SK-N-SH treated with all-trans-retinoic acid at 6 μM for 48 hours (cell line): Measurements from ENCODE around the gene MEIG1.
A peak's percentile ranks its signal among the peaks of the same experiment; 100 is the strongest.

Experiments
- ATAC-seq: fragments of 200-7000 bp; cut with Tn5 transposase; 3 replicates; pipeline ENCODE4 v1.9.1; 2020; ENCODE audit warnings: mild to moderate bottlenecking, moderate library complexity
- ARNTL ChIP-seq: fragments of 450-650 bp; formaldehyde crosslinking; IDR thresholded peaks from 2 replicates; pipeline ENCODE4 v1.5.0; 2020; ENCODE audit warnings: low read depth, mild to moderate bottlenecking, moderate library complexity, borderline replicate concordance
- BACH2 ChIP-seq: fragments of 250-450 bp; sonication (Bioruptor Pico); IDR thresholded peaks from 2 replicates; pipeline ENCODE4 v1.9.0; 2021; ENCODE audit warnings: mild to moderate bottlenecking, borderline replicate concordance
- CSDC2 ChIP-seq: fragments of 250-450 bp; sonication (Bioruptor Pico); IDR thresholded peaks from 2 replicates; pipeline ENCODE4 v1.5.0; 2020; ENCODE audit warnings: mild to moderate bottlenecking, moderate library complexity
- ESRRG ChIP-seq: fragments of 250-450 bp; sonication (Bioruptor Pico); IDR thresholded peaks from 2 replicates; pipeline ENCODE4 v1.6.1; 2021; ENCODE audit warnings: mild to moderate bottlenecking
- GLIS3 ChIP-seq: fragments of 250-450 bp; sonication (Bioruptor Pico); IDR thresholded peaks from 2 replicates; pipeline ENCODE4 v1.5.0; 2020; ENCODE audit warnings: mild to moderate bottlenecking, moderate library complexity
- ISL1 ChIP-seq: fragments of 250-450 bp; sonication (Bioruptor Pico); IDR thresholded peaks from 2 replicates; pipeline ENCODE4 v2.1.2; 2022; ENCODE audit warnings: mild to moderate bottlenecking, moderate library complexity
- PATZ1 ChIP-seq: fragments of 250-450 bp; sonication (Bioruptor Pico); IDR thresholded peaks from 2 replicates; pipeline ENCODE4 v1.8.0; 2020; ENCODE audit warnings: mild to moderate bottlenecking, moderate library complexity, borderline replicate concordance
- PPARA ChIP-seq: fragments of 250-450 bp; sonication (Bioruptor Pico); IDR thresholded peaks from 2 replicates; pipeline ENCODE4 v1.5.0; 2020; ENCODE audit warnings: mild to moderate bottlenecking, borderline replicate concordance
- RARB ChIP-seq: fragments of 250-450 bp; sonication (Bioruptor Pico); IDR thresholded peaks from 2 replicates; pipeline ENCODE4 v1.8.0; 2021; ENCODE audit warnings: mild to moderate bottlenecking, moderate library complexity
- SNAI2 ChIP-seq: fragments of 250-450 bp; sonication (Bioruptor Pico); IDR thresholded peaks from 2 replicates; pipeline ENCODE4 v1.5.0; 2020; ENCODE audit warnings: mild to moderate bottlenecking, moderate library complexity
- TCF4 ChIP-seq: fragments of 250-450 bp; sonication (Bioruptor Pico); IDR thresholded peaks from 2 replicates; pipeline ENCODE4 v1.8.0; 2021; ENCODE audit warnings: mild to moderate bottlenecking, moderate library complexity, borderline replicate concordance
- TOX ChIP-seq: fragments of 250-450 bp; sonication (Bioruptor Pico); IDR thresholded peaks from 2 replicates; pipeline ENCODE4 v1.8.0; 2021; ENCODE audit warnings: mild to moderate bottlenecking, moderate library complexity, borderline replicate concordance
- ZC3H10 ChIP-seq: fragments of 250-450 bp; sonication (Bioruptor Pico); IDR thresholded peaks from 2 replicates; pipeline ENCODE4 v1.5.1; 2021; ENCODE audit warnings: mild to moderate bottlenecking, moderate library complexity
- ZFP3 ChIP-seq: fragments of 250-450 bp; sonication (Bioruptor Pico); IDR thresholded peaks from 2 replicates; pipeline ENCODE4 v1.5.0; 2020; ENCODE audit warnings: mild to moderate bottlenecking, moderate library complexity
- ZNF565 ChIP-seq: fragments of 450-650 bp; formaldehyde crosslinking; conservative IDR thresholded peaks from 2 replicates; pipeline ENCODE4 v1.5.0; 2020; ENCODE audit warnings: low read depth, mild to moderate bottlenecking, moderate library complexity
- ZNF70 ChIP-seq: fragments of 450-650 bp; formaldehyde crosslinking; IDR thresholded peaks from 2 replicates; pipeline ENCODE4 v1.5.0; 2020; ENCODE audit warnings: mild to moderate bottlenecking, moderate library complexity
- ZNF8 ChIP-seq: fragments of 450-650 bp; formaldehyde crosslinking; IDR thresholded peaks from 2 replicates; pipeline ENCODE4 v1.5.0; 2020; ENCODE audit warnings: mild to moderate bottlenecking, moderate library complexity
- TF ChIP-seq, protein P1 (sequence below): fragments of 250-450 bp; sonication (Bioruptor Pico); IDR thresholded peaks from 2 replicates; pipeline ENCODE4 v1.5.0; 2020; ENCODE audit warnings: mild to moderate bottlenecking, moderate library complexity
- TF ChIP-seq, protein P2 (sequence below): fragments of 250-450 bp; sonication (Bioruptor Pico); IDR thresholded peaks from 2 replicates; pipeline ENCODE4 v1.5.1; 2021; ENCODE audit warnings: mild to moderate bottlenecking, moderate library complexity

The MEIG1 gene

GRCh38 chr10:14954001-14954770, 5.0 kb upstream of the MEIG1 start, which contains the start of gene DCLRE1C:
Gene DCLRE1C, minus strand, starts transcription at chr10:14954096. Its CDS starts 86 bp downstream, at chr10:14954010.
- TF ChIP-seq PPARA (CRISPR knock-in tag) (no peak), PATZ1 (CRISPR knock-in tag) (no peak), ZC3H10 (CRISPR knock-in tag) (no peak), RARB (CRISPR knock-in tag) (no peak), SNAI2 (CRISPR knock-in tag) (no peak), BACH2 (CRISPR knock-in tag) (no peak), ZNF70 (CRISPR knock-in tag) (no peak), GLIS3 (CRISPR knock-in tag) (0 out of 2 replicates have a peak, but pooled peaks have one; percentile 29), ARNTL (no peak), ZNF565 (CRISPR knock-in tag) (no peak), ZFP3 (CRISPR knock-in tag) (no peak)
- TF ChIP-seq, protein P1, sequence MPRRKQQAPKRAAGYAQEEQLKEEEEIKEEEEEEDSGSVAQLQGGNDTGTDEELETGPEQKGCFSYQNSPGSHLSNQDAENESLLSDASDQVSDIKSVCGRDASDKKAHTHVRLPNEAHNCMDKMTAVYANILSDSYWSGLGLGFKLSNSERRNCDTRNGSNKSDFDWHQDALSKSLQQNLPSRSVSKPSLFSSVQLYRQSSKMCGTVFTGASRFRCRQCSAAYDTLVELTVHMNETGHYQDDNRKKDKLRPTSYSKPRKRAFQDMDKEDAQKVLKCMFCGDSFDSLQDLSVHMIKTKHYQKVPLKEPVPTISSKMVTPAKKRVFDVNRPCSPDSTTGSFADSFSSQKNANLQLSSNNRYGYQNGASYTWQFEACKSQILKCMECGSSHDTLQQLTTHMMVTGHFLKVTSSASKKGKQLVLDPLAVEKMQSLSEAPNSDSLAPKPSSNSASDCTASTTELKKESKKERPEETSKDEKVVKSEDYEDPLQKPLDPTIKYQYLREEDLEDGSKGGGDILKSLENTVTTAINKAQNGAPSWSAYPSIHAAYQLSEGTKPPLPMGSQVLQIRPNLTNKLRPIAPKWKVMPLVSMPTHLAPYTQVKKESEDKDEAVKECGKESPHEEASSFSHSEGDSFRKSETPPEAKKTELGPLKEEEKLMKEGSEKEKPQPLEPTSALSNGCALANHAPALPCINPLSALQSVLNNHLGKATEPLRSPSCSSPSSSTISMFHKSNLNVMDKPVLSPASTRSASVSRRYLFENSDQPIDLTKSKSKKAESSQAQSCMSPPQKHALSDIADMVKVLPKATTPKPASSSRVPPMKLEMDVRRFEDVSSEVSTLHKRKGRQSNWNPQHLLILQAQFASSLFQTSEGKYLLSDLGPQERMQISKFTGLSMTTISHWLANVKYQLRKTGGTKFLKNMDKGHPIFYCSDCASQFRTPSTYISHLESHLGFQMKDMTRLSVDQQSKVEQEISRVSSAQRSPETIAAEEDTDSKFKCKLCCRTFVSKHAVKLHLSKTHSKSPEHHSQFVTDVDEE (CRISPR knock-in tag), result peak; percentile 15; the same call in 1 of the 2 replicates
- peak; percentile 98 for ATAC-seq

GRCh38 chr10:14954934-14955333, 4.3 kb upstream of the MEIG1 start:
- no peak for ATAC-seq
- no peak for TF ChIP-seq CSDC2 (CRISPR knock-in tag)
- TF ChIP-seq TOX, result no peak
- TF ChIP-seq ZC3H10 (CRISPR knock-in tag), result no peak
- TF ChIP-seq BACH2 (CRISPR knock-in tag), result no peak
- TF ChIP-seq, protein P1 (CRISPR knock-in tag), result no peak
- TF ChIP-seq SNAI2 (CRISPR knock-in tag), result no peak
- no peak for TF ChIP-seq GLIS3 (CRISPR knock-in tag)
- TF ChIP-seq ZNF565 (CRISPR knock-in tag), result no peak

DNA sequence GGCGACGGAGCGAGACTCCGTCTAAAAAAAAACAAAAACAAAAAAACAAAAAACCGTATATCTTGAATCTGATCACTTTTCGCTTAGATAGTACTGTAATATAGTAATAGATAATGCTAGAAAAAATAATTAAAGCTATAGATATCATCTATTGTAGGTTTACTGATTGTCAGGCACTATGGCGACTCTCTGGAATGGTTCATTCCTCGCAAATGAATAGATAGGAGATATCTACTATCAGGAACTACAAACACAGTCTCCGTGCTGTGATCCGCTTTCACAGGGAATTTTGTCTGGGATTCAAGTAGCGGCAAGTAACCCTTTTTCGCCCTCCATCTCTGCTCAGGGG, 342 bp upstream of the MEIG1 start:
- no peak for TF ChIP-seq ZNF8
- TF ChIP-seq, protein P2, sequence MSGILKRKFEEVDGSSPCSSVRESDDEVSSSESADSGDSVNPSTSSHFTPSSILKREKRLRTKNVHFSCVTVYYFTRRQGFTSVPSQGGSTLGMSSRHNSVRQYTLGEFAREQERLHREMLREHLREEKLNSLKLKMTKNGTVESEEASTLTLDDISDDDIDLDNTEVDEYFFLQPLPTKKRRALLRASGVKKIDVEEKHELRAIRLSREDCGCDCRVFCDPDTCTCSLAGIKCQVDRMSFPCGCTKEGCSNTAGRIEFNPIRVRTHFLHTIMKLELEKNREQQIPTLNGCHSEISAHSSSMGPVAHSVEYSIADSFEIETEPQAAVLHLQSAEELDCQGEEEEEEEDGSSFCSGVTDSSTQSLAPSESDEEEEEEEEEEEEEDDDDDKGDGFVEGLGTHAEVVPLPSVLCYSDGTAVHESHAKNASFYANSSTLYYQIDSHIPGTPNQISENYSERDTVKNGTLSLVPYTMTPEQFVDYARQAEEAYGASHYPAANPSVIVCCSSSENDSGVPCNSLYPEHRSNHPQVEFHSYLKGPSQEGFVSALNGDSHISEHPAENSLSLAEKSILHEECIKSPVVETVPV (CRISPR knock-in tag), result no peak
- TF ChIP-seq PPARA (CRISPR knock-in tag), result no peak
- no peak for TF ChIP-seq ESRRG (CRISPR knock-in tag)
- no peak for TF ChIP-seq ZNF70 (CRISPR knock-in tag)
- no peak for TF ChIP-seq TCF4 (CRISPR knock-in tag)
- no peak for TF ChIP-seq ISL1
- TF ChIP-seq TOX, result no peak
- TF ChIP-seq BACH2 (CRISPR knock-in tag), result no peak
- TF ChIP-seq ZNF565 (CRISPR knock-in tag), result no peak
- no peak for TF ChIP-seq GLIS3 (CRISPR knock-in tag)
- TF ChIP-seq ZFP3 (CRISPR knock-in tag), result no peak
- TF ChIP-seq RARB (CRISPR knock-in tag), result no peak
- no peak for TF ChIP-seq ARNTL
- no peak for TF ChIP-seq SNAI2 (CRISPR knock-in tag)
- no peak for ATAC-seq
